SU-DHL-6 (cell line): ENCODE data around the gene TEDC2.

Experiments used
- H2AFZ ChIP-seq: fragments of 200-600 bp; sonication (generic); 2 replicates; pipeline ENCODE4 v1.6.1; 2014; ENCODE audit warnings: low read depth, mild to moderate bottlenecking, moderate library complexity, mixed read lengths, antibody characterized with exemption, low read length; ENCODE audit not compliant: severe bottlenecking
- H3F3A ChIP-seq: fragments of 200-600 bp; shearing (Covaris generic); 2 replicates; pipeline ENCODE4 v1.6.0; 2016; ENCODE audit warnings: antibody characterized with exemption, mild to moderate bottlenecking; ENCODE audit not compliant: insufficient read depth
- H3K27ac ChIP-seq: fragments of 200-600 bp; sonication (generic); 2 replicates; pipeline ENCODE4 v1.5.1; 2016; ENCODE audit warnings: low read depth, mild to moderate bottlenecking, low read length, moderate library complexity, mixed read lengths
- H3K27me3 ChIP-seq: fragments of 200-600 bp; sonication (generic), shearing (Covaris generic); 2 replicates; pipeline ENCODE4 v1.6.0; 2014; ENCODE audit warnings: mild to moderate bottlenecking, low read length
- H3K36me3 ChIP-seq: fragments of 200-600 bp; sonication (generic); 2 replicates; pipeline ENCODE4 v1.6.1; 2014; ENCODE audit warnings: mild to moderate bottlenecking, low read length, mixed read lengths
- H3K4me2 ChIP-seq: fragments of 300-600, 200-600 bp; shearing (Covaris generic), sonication (generic); 2 replicates; pipeline ENCODE4 v1.6.0; 2014; ENCODE audit warnings: low read length, low read depth, mild to moderate bottlenecking; ENCODE audit not compliant: poor library complexity, severe bottlenecking
- H3K4me3 ChIP-seq: fragments of 200-600 bp; sonication (generic); 2 replicates; pipeline ENCODE4 v1.5.1; 2014; ENCODE audit warnings: antibody characterized with exemption, low read length, mild to moderate bottlenecking, mixed read lengths; ENCODE audit not compliant: insufficient read depth, poor library complexity, severe bottlenecking
- H3K79me2 ChIP-seq: fragments of 200-600 bp; sonication (generic); 2 replicates; pipeline ENCODE4 v1.6.1; 2014; ENCODE audit warnings: mild to moderate bottlenecking, low read length, moderate library complexity; ENCODE audit not compliant: insufficient read depth
- H3K9ac ChIP-seq: fragments of 200-600 bp; sonication (generic); 2 replicates; pipeline ENCODE4 v1.7.0; 2014; ENCODE audit warnings: mild to moderate bottlenecking, low read length
- H3K9me2 ChIP-seq: fragments of 200-600 bp; sonication (generic); replicated peaks from 2 replicates; pipeline ENCODE4 v1.6.1; 2014; ENCODE audit warnings: low read length; ENCODE audit not compliant: insufficient read depth
- H3K9me3 ChIP-seq: fragments of 200-600 bp; sonication (generic); 2 replicates; pipeline ENCODE4 v1.6.1; 2014; ENCODE audit warnings: low read length, mixed read lengths; ENCODE audit not compliant: insufficient read depth
- H4K20me1 ChIP-seq: fragments of 200-600 bp; sonication (generic); 2 replicates; pipeline ENCODE4 v1.6.1; 2014; ENCODE audit warnings: low read depth, mild to moderate bottlenecking, antibody characterized with exemption, low read length, moderate library complexity, mixed read lengths
- CTCF ChIP-seq: fragments of 200-600 bp; sonication (generic); IDR thresholded peaks from one replicate; pipeline ENCODE4 v1.5.1; 2017; ENCODE audit warnings: antibody characterized with exemption, mild to moderate bottlenecking, low read length, moderate library complexity; ENCODE audit not compliant: insufficient read depth, poor library complexity, severe bottlenecking
- EZH2phosphoT487 ChIP-seq: fragments of 200-600 bp; sonication (generic), shearing (Covaris generic); conservative IDR thresholded peaks from 2 replicates; pipeline ENCODE4 v1.6.1; 2018; ENCODE audit warnings: mild to moderate bottlenecking, antibody characterized with exemption, low read length, moderate library complexity, mixed read lengths

Gene TEDC2

GRCh38 chr16:2511128-2511800 is 51.4 kb downstream of the TEDC2 start:
- no peaks in the 10 kb centered on the region for H4K20me1 ChIP-seq
- 0 out of 2 replicates have a peak, but pooled peaks cover 3% of the 10 kb centered on the region for H3F3A ChIP-seq
- no peak overlapping the region for H3K4me3 ChIP-seq
- H3K27me3 ChIP-seq: no peaks in the 10 kb centered on the region
- H3K79me2 ChIP-seq: peaks cover 24% of the 10 kb centered on the region
- H3K27ac ChIP-seq: no peak overlapping the region
- no peak overlapping the region for H3K4me2 ChIP-seq
- TF ChIP-seq EZH2phosphoT487 (no peak), CTCF (no peak)
- H3K9me3 ChIP-seq: no peaks in the 10 kb centered on the region
- H2AFZ ChIP-seq: no peak overlapping the region
- no peaks in the 10 kb centered on the region for H3K36me3 ChIP-seq
- no peaks in the 10 kb centered on the region for H3K9me2 ChIP-seq
- no peak overlapping the region for H3K9ac ChIP-seq

- Histone ChIP-seq H3K27ac (no peak overlapping the region), H4K20me1 (no peaks in the 10 kb centered on the region), H3K9ac (no peak overlapping the region), H3K36me3 (no peaks in the 10 kb centered on the region), H3K9me3 (no peaks in the 10 kb centered on the region), H3K4me3 (no peak overlapping the region), H3F3A (0 out of 2 replicates have a peak, but pooled peaks cover 3% of the 10 kb centered on the region), H2AFZ (no peak overlapping the region), H3K79me2 (peaks cover 33% of the 10 kb centered on the region), H3K9me2 (no peaks in the 10 kb centered on the region), H3K4me2 (no peak overlapping the region), H3K27me3 (no peaks in the 10 kb centered on the region)
- no peak for TF ChIP-seq EZH2phosphoT487
Measured at GRCh38 chr16:2511996-2512734, 52.3 kb downstream of the TEDC2 start.

GRCh38 chr16:2512735-2513404 is 53.0 kb downstream of the TEDC2 start:
- peak overlapping the region; percentile 97 for H3K4me3 ChIP-seq
- H3F3A ChIP-seq: 0 out of 2 replicates have a peak, but pooled peaks cover 3% of the 10 kb centered on the region
- peak overlapping the region; percentile 82 for H2AFZ ChIP-seq
- H3K4me2 ChIP-seq: peak overlapping the region; percentile 90
- no peaks in the 10 kb centered on the region for H3K9me3 ChIP-seq
- no peaks in the 10 kb centered on the region for H3K9me2 ChIP-seq
- H4K20me1 ChIP-seq: no peaks in the 10 kb centered on the region
- peak overlapping the region; percentile 87 for H3K27ac ChIP-seq
- H3K27me3 ChIP-seq: no peaks in the 10 kb centered on the region
- H3K79me2 ChIP-seq: peaks cover 40% of the 10 kb centered on the region
- TF ChIP-seq CTCF (peak; percentile 35), EZH2phosphoT487 (no peak)
- H3K36me3 ChIP-seq: no peaks in the 10 kb centered on the region
- peak overlapping the region; percentile 95 for H3K9ac ChIP-seq
